H1 (cell line): ENCODE results near the gene GIPC2. TPM values are rescaled to one million over a fixed set of nuclear protein-coding genes. Genes with fewer than 3 reads are reported as not detected.

Experiments used
- CTCF ChIA-PET: fragments of 300-600 bp; sonication (Branson Sonifier 250); formaldehyde crosslinking; loops from one replicate; lab custom pipeline; 2021; ENCODE audit not compliant: partially characterized antibody; lab: Charles Lee
- POLR2A ChIA-PET: fragments of 300-600 bp; sonication (Branson Sonifier 250); formaldehyde crosslinking; loops from one replicate; lab custom pipeline; 2021; ENCODE audit warnings: inconsistent platforms; ENCODE audit not compliant: partially characterized antibody; lab: Charles Lee
- DNase-seq, 2 experiments: peaks; one replicate each; pipeline versions ENCODE4 v3.0.0 to v3.0.0-alpha.2; 2010 to 2022; ENCODE audit warnings: low spot score in 2 of 2, low read depth in 1 of 2, mixed read lengths in 1 of 2
- FAIRE-seq: peaks from 2 replicates; lab custom pipeline; 2011; peaks lifted over from hg19 to GRCh38; lab: Jason Lieb, UNC
- H2AFZ ChIP-seq: 2 replicates; pipeline ENCODE4 v1.8.1; 2012; ENCODE audit warnings: low read length, inconsistent platforms
- H2AK5ac ChIP-seq: 2 replicates; pipeline ENCODE4 v1.6.1; 2013; ENCODE audit warnings: low read depth, low read length
- H2BK120ac ChIP-seq: replicated peaks from 2 replicates; pipeline ENCODE3; 2013; ENCODE audit warnings: low read depth, low read length, inconsistent platforms
- H2BK12ac ChIP-seq: 2 replicates; pipeline ENCODE4 v1.6.1; 2013; ENCODE audit warnings: low read depth, low read length
- H2BK15ac ChIP-seq: 2 replicates; pipeline ENCODE4 v1.6.1; 2013; ENCODE audit warnings: low read length
- H2BK20ac ChIP-seq: 2 replicates; pipeline ENCODE4 v1.6.1; 2013; ENCODE audit warnings: low read length
- H2BK5ac ChIP-seq: 2 replicates; pipeline ENCODE4 v1.6.1; 2013; ENCODE audit warnings: low read depth, low read length
- H3K14ac ChIP-seq: 2 replicates; pipeline ENCODE4 v1.6.1; 2013; ENCODE audit warnings: inconsistent platforms; ENCODE audit not compliant: insufficient read length
- H3K18ac ChIP-seq: 2 replicates; pipeline ENCODE4 v1.6.1; 2013; ENCODE audit warnings: low read length; ENCODE audit errors: extremely low read depth
- H3K23ac ChIP-seq: 2 replicates; pipeline ENCODE4 v1.6.1; 2013; ENCODE audit warnings: inconsistent platforms; ENCODE audit not compliant: insufficient read length
- H3K23me2 ChIP-seq: 2 replicates; pipeline ENCODE4 v1.6.1; 2013; ENCODE audit warnings: low read depth, low read length
- H3K27ac ChIP-seq: 2 replicates; pipeline ENCODE4 v1.6.1; 2011; ENCODE audit warnings: low read depth, low read length, inconsistent platforms
- H3K27me3 ChIP-seq, 4 experiments: replicated peaks in 1 of 4; 1 replicate in 1 of 4; 2 replicates in 3 of 4; pipeline versions ENCODE4 v1.6.1 to v1.8.1; 2011 to 2013; ENCODE audit warnings: low read length in 3 of 4, mild to moderate bottlenecking in 3 of 4, inconsistent platforms in 2 of 4, mixed read lengths in 2 of 4, moderate library complexity in 1 of 4; ENCODE audit not compliant: control insufficient read depth in 3 of 4, insufficient read depth in 3 of 4; ENCODE audit errors: extremely low read depth in 1 of 4
- H3K36me3 ChIP-seq, 4 experiments: 2 replicates each; pipeline versions ENCODE4 v1.6.1 to v1.8.1; 2011 to 2013; ENCODE audit warnings: mild to moderate bottlenecking in 4 of 4, low read length in 3 of 4, moderate library complexity in 2 of 4, control low read depth in 1 of 4, inconsistent platforms in 1 of 4; ENCODE audit not compliant: insufficient read depth in 4 of 4, control insufficient read depth in 2 of 4
- H3K4ac ChIP-seq: replicated peaks from 2 replicates; pipeline ENCODE3; 2013; ENCODE audit warnings: low read length, low read depth, mixed read lengths, inconsistent platforms; ENCODE audit not compliant: insufficient read length
- H3K4me1 ChIP-seq, 4 experiments: replicated peaks in 1 of 4; 1 replicate in 1 of 4; 2 replicates in 3 of 4; pipeline versions ENCODE4 v1.6.1 to v1.8.1; 2011 to 2013; ENCODE audit warnings: low read length in 3 of 4, inconsistent platforms in 2 of 4, mixed read lengths in 1 of 4; ENCODE audit not compliant: insufficient read depth in 4 of 4, control insufficient read depth in 3 of 4
- H3K4me2 ChIP-seq, 2 experiments: 2 replicates each; pipeline versions ENCODE4 v1.6.1 to v1.8.1; 2011 to 2013; ENCODE audit warnings: low read depth in 2 of 2, low read length in 2 of 2, control low read depth in 1 of 2, inconsistent platforms in 1 of 2, mild to moderate bottlenecking in 1 of 2; ENCODE audit not compliant: insufficient read depth in 1 of 2
- H3K4me3 ChIP-seq, 4 experiments: fragments of 200-600, 300-600 bp in 1 of 4; sonication (generic), shearing (Covaris generic), sonication (Bioruptor Twin) in 1 of 4; 2 replicates each; pipeline versions ENCODE4 v1.5.1 to v1.8.1; 2011 to 2016; ENCODE audit warnings: low read length in 4 of 4, low read depth in 3 of 4, control low read depth in 2 of 4, inconsistent platforms in 2 of 4, mild to moderate bottlenecking in 2 of 4, mixed read lengths in 1 of 4, moderate library complexity in 1 of 4; ENCODE audit not compliant: insufficient read depth in 2 of 4; ENCODE audit errors: extremely low read depth in 1 of 4
- H3K56ac ChIP-seq: replicated peaks from 2 replicates; pipeline ENCODE3; 2013; ENCODE audit warnings: low read depth, mild to moderate bottlenecking, mixed read lengths, low read length, inconsistent platforms; ENCODE audit not compliant: insufficient read length
- H3K79me1 ChIP-seq: 2 replicates; pipeline ENCODE4 v1.6.1; 2013; ENCODE audit warnings: low read depth, low read length, control low read depth
- H3K79me2 ChIP-seq, 2 experiments: 2 replicates each; pipeline versions ENCODE4 v1.6.1 to v1.8.1; 2012 to 2013; ENCODE audit warnings: low read length in 2 of 2, mild to moderate bottlenecking in 2 of 2, inconsistent platforms in 1 of 2; ENCODE audit not compliant: insufficient read depth in 2 of 2, control insufficient read depth in 1 of 2
- H3K9ac ChIP-seq, 4 experiments: replicated peaks in 1 of 4; 1 replicate in 1 of 4; 2 replicates in 3 of 4; pipeline versions ENCODE4 v1.6.1 to v1.8.1; 2011 to 2013; ENCODE audit warnings: low read depth in 3 of 4, low read length in 3 of 4, control low read depth in 2 of 4, mild to moderate bottlenecking in 2 of 4, moderate library complexity in 2 of 4, inconsistent platforms in 1 of 4; ENCODE audit errors: extremely low read depth in 1 of 4
- H3K9me3 ChIP-seq, 2 experiments: 2 replicates each; pipeline versions ENCODE4 v1.6.1 to v1.8.1; 2012 to 2013; ENCODE audit warnings: mild to moderate bottlenecking in 2 of 2, moderate library complexity in 2 of 2, control low read depth in 1 of 2, inconsistent platforms in 1 of 2, low read depth in 1 of 2, low read length in 1 of 2, mixed read lengths in 1 of 2; ENCODE audit not compliant: insufficient read depth in 2 of 2
- H4K20me1 ChIP-seq, 2 experiments: replicated peaks in 1 of 2; 2 replicates each; pipeline versions ENCODE3 to v1.8.1; 2011 to 2013; ENCODE audit warnings: inconsistent platforms in 2 of 2, low read length in 2 of 2, mild to moderate bottlenecking in 1 of 2; ENCODE audit not compliant: insufficient read depth in 2 of 2, control insufficient read depth in 1 of 2
- H4K5ac ChIP-seq: 2 replicates; pipeline ENCODE4 v1.6.1; 2013; ENCODE audit warnings: low read length, low read depth, mixed read lengths, inconsistent platforms; ENCODE audit not compliant: insufficient read length
- H4K8ac ChIP-seq: 2 replicates; pipeline ENCODE4 v1.8.0; 2013; ENCODE audit warnings: mild to moderate bottlenecking, moderate library complexity, low read length, inconsistent platforms; ENCODE audit not compliant: insufficient read depth; ENCODE audit errors: extremely low read depth
- H4K91ac ChIP-seq: replicated peaks from 2 replicates; pipeline ENCODE3; 2013; ENCODE audit warnings: low read length, mixed read lengths, inconsistent platforms; ENCODE audit not compliant: insufficient read length
- BACH1 ChIP-seq: IDR thresholded peaks from 2 replicates; pipeline ENCODE4 v1.6.1; 2012; ENCODE audit warnings: low read length, improper control_type of control experiment
- EP300 ChIP-seq, 2 experiments: IDR thresholded peaks; 1 replicate in 1 of 2; 2 replicates in 1 of 2; pipeline ENCODE4 v1.6.1; 2011 to 2012; ENCODE audit warnings: low read depth in 2 of 2, low read length in 2 of 2, mild to moderate bottlenecking in 2 of 2, borderline replicate concordance in 1 of 2, inconsistent platforms in 1 of 2, moderate library complexity in 1 of 2
- FOSL1 ChIP-seq: IDR thresholded peaks from 2 replicates; pipeline ENCODE4 v1.6.1; 2011; ENCODE audit warnings: mild to moderate bottlenecking, low read depth, low read length, moderate library complexity; ENCODE audit not compliant: insufficient read depth
- GABPA ChIP-seq: IDR thresholded peaks from 2 replicates; pipeline ENCODE4 v1.6.1; 2011; ENCODE audit warnings: mild to moderate bottlenecking, low read length, moderate library complexity, borderline replicate concordance; ENCODE audit not compliant: insufficient read depth
- HDAC6 ChIP-seq: IDR thresholded peaks from one replicate; pipeline ENCODE4 v1.7.1; 2012; ENCODE audit warnings: low read depth, mild to moderate bottlenecking, inconsistent platforms, low read length, moderate library complexity
- JUN ChIP-seq: IDR thresholded peaks from 2 replicates; pipeline ENCODE4 v1.6.1; 2011; ENCODE audit warnings: low read depth, mild to moderate bottlenecking, improper control_type of control experiment, low read length
- KDM4A ChIP-seq: IDR thresholded peaks from one replicate; pipeline ENCODE4 v1.7.1; 2012; ENCODE audit warnings: low read depth, mild to moderate bottlenecking, moderate library complexity, low read length, inconsistent platforms; ENCODE audit not compliant: severe bottlenecking
- RFX5 ChIP-seq: IDR thresholded peaks from 2 replicates; pipeline ENCODE4 v1.6.1; 2011; ENCODE audit warnings: low read depth, low read length, improper control_type of control experiment, borderline replicate concordance
- SIRT6 ChIP-seq: IDR thresholded peaks from one replicate; pipeline ENCODE4 v1.7.1; 2012; ENCODE audit warnings: low read length, inconsistent platforms
- SRF ChIP-seq: IDR thresholded peaks from 2 replicates; pipeline ENCODE4 v1.6.1; 2011; ENCODE audit warnings: mild to moderate bottlenecking, low read depth, low read length, moderate library complexity
- SUZ12 ChIP-seq: fragments of 200-600 bp; sonication (generic); IDR thresholded peaks from 2 replicates; pipeline ENCODE4 v1.6.1; 2012; ENCODE audit warnings: mild to moderate bottlenecking, inconsistent platforms, low read length, moderate library complexity, mixed read lengths
- TCF12 ChIP-seq: IDR thresholded peaks from 2 replicates; pipeline ENCODE4 v1.6.1; 2011; ENCODE audit warnings: low read depth, mild to moderate bottlenecking, low read length
- YY1 ChIP-seq: IDR thresholded peaks from 2 replicates; pipeline ENCODE4 v1.6.1; 2011; ENCODE audit warnings: low read depth, mild to moderate bottlenecking, low read length
- WGBS, 2 experiments: shearing (Covaris generic) in 1 of 2; methylation state at CpG; one replicate each; pipeline versions ENCODE4 v1.1.6 to v1.1.7; 2013 to 2015; ENCODE audit warnings: low lambda C conversion rate in 2 of 2, mixed read lengths in 2 of 2, inconsistent platforms in 1 of 2, low coverage in 1 of 2, missing lambda C conversion rate in 1 of 2; ENCODE audit not compliant: insufficient replicate concordance in 2 of 2, insufficient coverage in 1 of 2, insufficient read length in 1 of 2; ENCODE audit errors: extremely low coverage in 1 of 2, missing lambda C conversion rate in 1 of 2; 5-methylcytosine and 5-hydroxymethylcytosine counted together
- polyA plus RNA-seq, 7 experiments: library from polyadenylated mRNA; depleted of rRNA in 3 of 7; stranded (reverse) in 5 of 7; unstranded in 2 of 7; fragments of >200 nt in 5 of 7; fragments of 200-250 nt in 2 of 7; gene quantifications; 1 replicate in 5 of 7; 2 replicates in 1 of 7; 4 replicates in 1 of 7; pipeline versions ENCODE4 v1.2.1 to v1.2.3, GENCODE V29; 2011 to 2013; ENCODE audit warnings: missing spikeins in 2 of 7, mixed read lengths in 2 of 7
- total RNA-seq: library from RNA; stranded (reverse); fragmentation: NEBNext Ultra II Directional; extraction: Animal tissue kit (Norgen Biotek cat#: 25700); gene quantifications from 2 replicates; pipeline ENCODE4 v1.2.1, GENCODE V29; 2021

Gene GIPC2
- total and polyA plus RNA-seq, 2 of the 8 experiments (the other 6 are each of a cell fraction or from before 2014, with no cell fraction given) = 0.29 to 0.69 TPM

DNA sequence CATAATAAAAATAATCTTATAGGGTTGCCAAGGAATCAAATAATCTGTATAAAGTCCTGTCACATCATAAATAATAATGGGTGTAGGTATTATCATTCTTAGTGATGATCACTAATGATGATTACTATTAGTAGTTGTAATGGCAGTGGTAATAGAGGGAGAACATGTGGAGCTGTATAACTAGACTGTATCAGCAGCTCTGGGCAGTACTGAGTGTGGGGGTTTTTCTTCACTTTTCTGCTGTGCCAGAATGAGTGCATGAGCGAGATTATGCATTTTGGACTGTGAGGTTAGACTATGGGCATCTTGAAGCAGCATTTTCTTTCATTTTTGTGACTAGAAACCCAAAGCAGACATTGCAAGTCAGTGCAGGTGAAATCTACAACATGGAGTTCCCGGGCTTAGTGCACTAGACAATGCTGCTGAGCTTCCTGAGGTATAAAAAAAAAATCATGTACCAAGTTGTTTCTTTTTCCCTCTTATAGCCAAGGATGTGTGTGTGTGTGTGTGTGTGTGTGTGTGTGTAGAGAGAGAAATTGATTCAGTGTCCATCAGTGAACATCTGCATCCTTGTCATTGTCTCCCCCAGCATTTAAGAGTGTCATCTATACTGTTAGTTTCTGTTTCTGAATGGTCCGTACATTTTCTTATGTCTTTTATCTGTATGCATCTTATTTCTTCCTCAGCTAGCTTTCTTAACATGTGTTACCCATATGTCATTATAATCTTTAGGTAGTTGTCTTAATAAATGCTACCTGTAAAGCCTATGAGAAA, 86.6 kb downstream of the GIPC2 start:
- no peak overlapping the region for H3K4ac ChIP-seq
- no peak overlapping the region for H2BK12ac ChIP-seq
- ChIA-PET POLR2A (interaction anchor here (0.6 kb wide), 1 partner anchor 458 kb away, joined by 3 read pairs; no protein-coding TSS in a partner anchor), CTCF (interaction anchor here (0.6 to 5.4 kb wide), 22 partner anchors 11 to 541 kb away, joined by 3 to 48 read pairs (median 4); no protein-coding TSS in a partner anchor)
- no peak for FAIRE-seq
- H2BK20ac ChIP-seq = no peak overlapping the region
- H2BK120ac ChIP-seq = no peak overlapping the region
- H2BK5ac ChIP-seq = no peak overlapping the region
- H4K20me1 ChIP-seq = no peaks in the 10 kb centered on the region
- H4K91ac ChIP-seq = no peak overlapping the region
- no peak overlapping the region for H3K14ac ChIP-seq
- no peaks in the 10 kb centered on the region for H3K4me1 ChIP-seq
- H4K8ac ChIP-seq = no peak overlapping the region
- H3K18ac ChIP-seq = no peak overlapping the region
- no peak overlapping the region for H2BK15ac ChIP-seq
- H3K27ac ChIP-seq = no peak overlapping the region
- DNase-seq = no peak
- H3K9ac ChIP-seq = no peak overlapping the region
- 85% methylated on average over 3 of the region's 3 CpGs; no CpG with 5 or more reads in 1 of the 2 experiments for WGBS, 2 experiments
- no peak overlapping the region for H2AK5ac ChIP-seq
- H3K36me3 ChIP-seq = no peaks in the 10 kb centered on the region
- no peak overlapping the region for H3K23ac ChIP-seq
- H3K56ac ChIP-seq = no peak overlapping the region
- H3K79me1 ChIP-seq = no peaks in the 10 kb centered on the region
- no peak overlapping the region for H3K4me3 ChIP-seq
- peaks cover 2% of the 10 kb centered on the region; the same call in 1 of the 2 replicates for H3K23me2 ChIP-seq
- H3K27me3 ChIP-seq = no peaks in the 10 kb centered on the region
- H2AFZ ChIP-seq = no peak overlapping the region
- no peaks in the 10 kb centered on the region for H3K9me3 ChIP-seq
- H3K4me2 ChIP-seq = no peak overlapping the region
- H3K79me2 ChIP-seq = no peaks in the 10 kb centered on the region
- no peak overlapping the region for H4K5ac ChIP-seq
- no peak for TF ChIP-seq EP300 (IDR thresholded peaks at IDR 0.05; ENCODE audit: borderline replicate concordance in 1 of 2, low read depth in 2 of 2, low read length in 2 of 2)
- no peak for TF ChIP-seq SRF
- no peak for TF ChIP-seq GABPA
- TF ChIP-seq YY1 = no peak
- TF ChIP-seq TCF12 = no peak
- no peak for TF ChIP-seq BACH1
- TF ChIP-seq SUZ12 = no peak
- no peak for TF ChIP-seq HDAC6
- TF ChIP-seq FOSL1 = no peak
- no peak for TF ChIP-seq RFX5
- no peak for TF ChIP-seq KDM4A
- no peak for TF ChIP-seq SIRT6
- no peak for TF ChIP-seq JUN
